Ovary (tissue), 3 donors: ENCODE results near the gene SPEG.
A peak's percentile ranks its signal among the peaks of the same experiment; 100 is the strongest.

Source experiments
- CTCF ChIP-seq, 3 donors: fragments of 450-650 bp in 2 of 3; fragments of 200-600 bp in 1 of 3; IDR thresholded peaks; one replicate each; pipeline versions ENCODE4 v1.5.1 to v1.8.0; 2016 to 2022; ENCODE audit warnings: antibody characterized with exemption in 3 of 3, mild to moderate bottlenecking in 1 of 3
- EP300 ChIP-seq: sonication (generic); formaldehyde crosslinking; IDR thresholded peaks from one replicate; pipeline ENCODE4 v1.6.1; 2017; ENCODE audit warnings: antibody characterized with exemption
- POLR2A ChIP-seq: fragments of 450-650 bp; IDR thresholded peaks from one replicate; pipeline ENCODE4 v1.6.1; 2017; ENCODE audit warnings: antibody characterized with exemption, mild to moderate bottlenecking, moderate library complexity
- donor health status: DM: no; HTN: no; CAD: no.

GRCh38 chr2:219543596-219544358, 109.1 kb downstream of the SPEG start, which contains the start of the genes CHPF and TMEM198:
- TF ChIP-seq CTCF (IDR thresholded peaks at IDR 0.05) (no peak), EP300 (peak; percentile 77), POLR2A (peak; percentile 74)
